ENCODE results near the gene DIS3L2.

- no peak for TF ChIP-seq CTCF (IDR thresholded peaks at IDR 0.05)
- TF ChIP-seq ZFX (IDR thresholded peaks at IDR 0.05; ENCODE audit: borderline replicate concordance) = no peak
Measured at GRCh38 chr2:231933916-231934401, 27.6 kb upstream of the DIS3L2 start.
